HepG2 (cell line): Measurements from ENCODE around the gene ORC3. TPM values are rescaled to one million over a fixed set of nuclear protein-coding genes. Genes with fewer than 3 reads are reported as not detected.

ENCODE experiments used
- BCLAF1 ChIP-seq: fragments of 450-650 bp; IDR thresholded peaks from 2 replicates; pipeline ENCODE4 v1.6.1; 2017; ENCODE audit warnings: mild to moderate bottlenecking
- DZIP1 ChIP-seq: sonication (generic); formaldehyde crosslinking; IDR thresholded peaks from 2 replicates; pipeline ENCODE4 v1.5.0; 2020; ENCODE audit warnings: mild to moderate bottlenecking, missing genetic modification reagents
- ELF4 ChIP-seq: sonication (generic); formaldehyde crosslinking; IDR thresholded peaks from 2 replicates; pipeline ENCODE4 v1.5.0; 2020; ENCODE audit warnings: missing genetic modification reagents, mild to moderate bottlenecking, moderate library complexity, borderline replicate concordance
- HNRNPH1 ChIP-seq: fragments of 200-400 bp; formaldehyde crosslinking; optimal IDR thresholded peaks from 2 replicates; pipeline ENCODE3; 2017; ENCODE audit warnings: mild to moderate bottlenecking, low read depth, low read length
- HNRNPK ChIP-seq: fragments of 200-400 bp; formaldehyde crosslinking; IDR thresholded peaks from 2 replicates; pipeline ENCODE4 v1.6.1; 2018; ENCODE audit warnings: low read length, low read depth, moderate library complexity, mild to moderate bottlenecking; ENCODE audit not compliant: poor library complexity, severe bottlenecking
- NFYB ChIP-seq: sonication (generic); formaldehyde crosslinking; IDR thresholded peaks from 2 replicates; pipeline ENCODE4 v1.4.0; 2020; ENCODE audit warnings: missing genetic modification reagents
- PRDM15 ChIP-seq: sonication (generic); formaldehyde crosslinking; IDR thresholded peaks from 2 replicates; pipeline ENCODE4 v1.4.0; 2020; ENCODE audit warnings: missing genetic modification reagents
- RFX1 ChIP-seq: fragments of 450-650 bp; IDR thresholded peaks from 2 replicates; pipeline ENCODE4 v1.6.1; 2017
- SNAPC2 ChIP-seq: sonication (generic); formaldehyde crosslinking; IDR thresholded peaks from 2 replicates; pipeline ENCODE4 v1.8.1; 2022; ENCODE audit warnings: mild to moderate bottlenecking, missing genetic modification reagents
- TEAD3 ChIP-seq: optimal IDR thresholded peaks from 2 replicates; pipeline ENCODE3; 2016; ENCODE audit warnings: borderline replicate concordance
- TGIF2 ChIP-seq: IDR thresholded peaks from 2 replicates; pipeline ENCODE4 v1.6.1; 2016; ENCODE audit warnings: control low read depth, missing compliant biosample characterization
- ZBTB38 ChIP-seq: sonication (generic); formaldehyde crosslinking; IDR thresholded peaks from 2 replicates; pipeline ENCODE4 v1.5.1; 2020; ENCODE audit warnings: mild to moderate bottlenecking, missing genetic modification reagents
- ZNF512B ChIP-seq: sonication (generic); formaldehyde crosslinking; IDR thresholded peaks from 2 replicates; pipeline ENCODE4 v1.5.1; 2020; ENCODE audit warnings: missing genetic modification reagents, mild to moderate bottlenecking, borderline replicate concordance
- polyA plus RNA-seq, 8 experiments: library from polyadenylated mRNA; depleted of rRNA in 3 of 8; stranded (reverse) in 7 of 8; unstranded in 1 of 8; fragments of >200 nt; fragmentation: Illumina TruSeq in 4 of 8; extraction: Trizol in 4 of 8; gene quantifications; 2 replicates each; pipeline versions ENCODE4 v1.2.1 to v1.2.3, GENCODE V29; 2011 to 2016; ENCODE audit warnings: low read depth in 4 of 8, missing spikeins in 1 of 8, mixed read lengths in 1 of 8; ENCODE audit not compliant: insufficient read depth in 1 of 8
- total RNA-seq, 5 experiments: library from RNA; depleted of rRNA; stranded (reverse); fragments of >200 nt; fragmentation: Illumina TruSeq; extraction: Trizol; gene quantifications; 2 replicates each; pipeline ENCODE4 v1.2.3, GENCODE V29; 2016; ENCODE audit warnings: low read depth in 1 of 5

Gene ORC3
- total and polyA plus RNA-seq, 2 of the 13 experiments (the other 11 are each of a cell fraction or from before 2014, with no cell fraction given) = 21.8 to 43.5 TPM

- TF ChIP-seq ZNF512B (CRISPR knock-in tag) = no peak
- no peak for TF ChIP-seq DZIP1 (CRISPR knock-in tag)
- no peak for TF ChIP-seq SNAPC2 (CRISPR knock-in tag)
- TF ChIP-seq TGIF2 (CRISPR knock-in tag) = peak; percentile 34; the same call in 1 of the 2 replicates
- peak; percentile 89 for TF ChIP-seq HNRNPH1
- no peak for TF ChIP-seq BCLAF1
- TF ChIP-seq ELF4 (CRISPR knock-in tag) = peak; percentile 98
- TF ChIP-seq HNRNPK = peak; percentile 83
- TF ChIP-seq TEAD3 (CRISPR knock-in tag) = peak; percentile 51
- TF ChIP-seq PRDM15 (CRISPR knock-in tag) = no peak
- peak; percentile 38 for TF ChIP-seq NFYB (CRISPR knock-in tag)
- no peak for TF ChIP-seq RFX1
- TF ChIP-seq ZBTB38 = no peak
Measured at GRCh38 chr6:87701676-87702588, 112.0 kb downstream of the ORC3 start, which contains the start of gene AKIRIN2 (continued).
